Measurements from ENCODE around the gene SOD2.
"Not testable (repeated sequence)": the region's sequence is repeated elsewhere in the genome, so short reads cannot be mapped to it uniquely, and the experiment has no call there.

- not testable (repeated sequence) for TF ChIP-seq CTCF (IDR thresholded peaks at IDR 0.05); REST (IDR thresholded peaks at IDR 0.05; ENCODE audit: insufficient read depth in 1 of 2, low read depth in 2 of 2, low read length in 1 of 2)
These were observed 16.8 kb downstream of the SOD2 start for GRCh38 chr6:159676236-159676635.
